HG02571 (cell line): ENCODE results near the gene SFXN5.

Source experiments
- ATAC-seq: cut with Tn5 transposase; IDR thresholded peaks from one replicate; pipeline ENCODE4 v1.9.1; 2021; ENCODE audit warnings: mild to moderate bottlenecking, moderate library complexity; ENCODE audit not compliant: unreplicated experiment

The SFXN5 gene

DNA sequence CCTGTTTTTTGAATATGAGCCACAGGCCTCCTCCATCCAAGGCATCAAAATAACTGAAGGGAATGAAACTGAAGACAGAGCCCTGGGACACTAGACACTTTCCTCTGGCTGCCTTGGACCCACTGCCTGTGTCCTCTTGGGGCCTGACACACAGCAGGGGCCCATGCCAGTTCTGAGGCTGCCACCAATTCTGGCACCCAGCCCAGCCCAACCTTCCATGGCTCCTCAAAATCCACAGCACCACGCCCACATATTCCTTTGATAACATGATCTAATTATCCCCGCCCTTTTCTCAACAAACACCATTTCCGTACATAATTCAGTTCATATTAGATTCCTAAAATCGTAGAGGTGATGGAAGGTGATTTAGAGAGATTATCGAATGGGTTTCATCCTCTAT is 90.0 kb downstream of the SFXN5 start:
- no peak for ATAC-seq

DNA sequence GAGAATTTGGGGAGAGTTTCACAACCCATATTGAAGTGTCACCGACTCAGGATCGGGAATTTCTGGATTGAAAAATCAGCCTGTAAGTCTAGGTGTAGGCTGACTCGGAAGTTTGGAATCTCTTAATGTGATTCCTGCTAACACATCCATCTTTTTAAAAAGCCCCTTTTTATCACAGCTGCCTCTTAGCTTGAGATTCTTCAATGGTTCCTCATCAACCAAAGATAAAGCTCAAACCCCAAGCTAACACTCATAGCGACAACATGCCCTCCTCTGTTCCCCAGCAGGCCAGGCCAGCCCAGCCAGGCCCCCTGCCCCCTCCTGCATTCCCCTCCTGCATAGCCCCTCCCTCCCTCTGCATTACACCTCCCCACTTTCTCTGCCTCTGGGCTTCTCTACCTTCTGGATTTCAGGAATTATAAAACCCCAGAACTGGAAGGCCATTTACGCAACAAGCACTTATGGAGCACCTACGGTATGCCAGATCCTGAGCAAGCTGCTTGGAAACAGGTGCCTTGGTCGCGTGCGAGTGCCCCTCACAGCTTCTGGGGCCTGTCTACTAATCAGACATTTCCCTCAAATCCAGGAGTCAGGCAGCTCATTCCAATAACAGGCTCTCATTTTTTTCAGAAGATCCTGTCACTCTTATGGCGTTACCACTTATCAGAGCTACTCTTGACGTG is 90.8 kb downstream of the SFXN5 start:
- ATAC-seq, result no peak

DNA sequence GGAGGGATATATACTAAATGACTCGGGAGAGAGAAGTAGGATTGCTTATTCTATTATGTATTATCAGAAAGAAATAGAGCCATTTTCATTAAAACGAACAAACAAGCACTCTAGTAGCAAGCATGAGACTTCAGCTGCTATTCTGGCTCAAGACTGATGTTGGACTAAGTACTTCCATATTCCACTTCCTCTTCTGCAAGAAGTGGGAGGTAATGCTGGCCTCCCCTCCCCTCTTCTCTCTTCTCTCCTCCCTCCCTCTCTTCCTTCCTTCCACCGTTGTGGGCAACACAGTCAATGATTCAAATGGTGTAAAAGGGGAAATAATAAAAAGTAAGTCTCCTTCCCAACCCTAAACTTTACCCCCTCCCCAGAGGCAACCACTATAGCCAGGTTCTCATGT is 91.6 kb downstream of the SFXN5 start:
- no peak for ATAC-seq

DNA sequence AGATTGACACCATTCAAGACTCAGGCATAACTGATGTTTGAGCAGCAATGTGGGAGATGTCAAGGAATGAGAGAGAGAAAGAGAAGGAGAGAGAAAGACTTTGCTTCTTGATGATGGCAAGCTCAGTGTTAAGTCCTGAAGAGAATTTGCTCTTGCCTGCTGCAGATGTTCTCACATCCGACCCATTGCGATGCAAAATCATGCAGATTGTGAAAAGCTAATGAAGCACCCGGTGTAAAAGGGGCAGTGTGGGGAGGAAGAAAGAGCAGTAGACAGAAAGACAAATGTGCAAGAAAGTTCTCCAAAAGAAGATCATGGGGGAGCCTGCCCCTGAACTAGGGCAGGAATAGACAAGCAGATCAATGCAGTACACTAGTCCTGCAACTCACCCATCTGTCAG is 96.5 kb downstream of the SFXN5 start:
- ATAC-seq, result no peak

DNA sequence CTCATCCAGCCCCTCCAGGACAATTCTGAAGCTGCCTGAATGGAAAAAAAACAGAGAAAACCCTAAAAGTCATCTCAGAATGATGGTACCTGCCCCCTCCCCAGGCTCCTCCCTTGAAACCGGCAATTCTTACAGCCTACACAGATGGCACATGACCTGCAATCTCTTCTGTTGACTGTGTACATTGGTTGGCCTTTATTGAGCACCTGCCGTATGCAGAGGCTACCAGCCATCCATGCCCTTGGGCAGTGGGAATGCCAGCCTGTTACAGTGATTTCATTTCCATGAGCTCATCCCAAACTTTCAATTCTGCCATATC is 97.1 kb downstream of the SFXN5 start:
- no peak for ATAC-seq

DNA sequence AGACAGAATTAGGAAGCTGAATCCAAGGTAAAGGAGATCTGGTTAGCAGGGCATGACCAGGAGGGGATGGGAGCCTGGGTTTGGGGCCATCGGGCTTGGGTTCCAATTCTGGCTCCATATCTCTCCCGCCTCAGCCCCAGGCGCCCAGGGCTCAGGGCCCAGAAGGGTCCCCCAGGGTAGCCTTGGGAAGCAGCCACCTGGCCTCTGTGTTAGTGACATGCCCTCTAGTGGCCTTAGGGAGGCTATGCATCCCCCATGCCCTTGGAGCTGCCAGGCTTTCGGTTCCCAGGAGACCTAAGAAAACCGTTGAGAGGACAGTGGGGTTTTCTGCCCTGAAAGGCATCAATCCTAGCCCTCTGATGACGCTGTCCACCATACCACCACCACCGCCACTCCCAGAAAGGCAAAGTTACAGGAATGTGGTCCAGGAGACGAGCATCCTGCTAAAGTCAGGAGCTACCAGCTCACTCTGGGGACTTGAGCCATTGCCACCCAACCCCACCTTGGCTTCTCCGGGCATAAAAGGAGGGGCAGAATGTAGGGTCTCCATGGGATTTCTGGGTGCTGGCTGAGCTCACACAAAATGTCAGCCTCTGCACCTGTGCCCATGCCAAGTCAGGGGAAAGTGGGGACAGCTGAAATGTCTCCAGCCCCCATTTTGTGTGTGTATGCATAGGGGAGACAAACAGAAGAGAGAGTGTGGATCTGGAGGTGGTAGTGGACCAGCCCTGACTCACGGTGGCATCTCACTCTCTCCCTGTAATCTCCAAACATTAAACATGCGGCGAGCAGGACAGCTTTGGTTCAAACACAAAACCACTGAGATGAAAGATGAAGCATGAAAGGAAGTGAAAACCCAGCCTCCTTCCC is 97.7 kb downstream of the SFXN5 start:
- peak; percentile 77 for ATAC-seq

DNA sequence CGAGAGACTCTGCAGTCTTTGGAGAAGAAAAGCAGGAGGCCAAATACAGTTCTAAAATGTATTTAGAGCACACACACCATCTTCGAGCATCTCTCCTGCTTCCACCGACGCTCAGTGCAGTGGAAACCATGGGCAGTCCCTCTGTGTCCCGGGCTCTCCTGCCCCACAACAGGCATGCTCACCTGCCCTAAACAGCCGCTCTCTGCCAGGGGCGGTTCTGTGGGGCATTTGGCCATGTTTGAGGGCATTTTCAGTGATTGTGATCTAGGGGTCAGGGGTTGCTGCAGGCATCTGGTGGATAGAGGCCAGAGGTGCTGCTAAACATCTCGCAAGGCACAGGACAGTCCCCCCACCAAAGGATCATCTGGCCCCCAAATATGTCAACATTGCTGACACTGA is 98.4 kb downstream of the SFXN5 start:
- no peak for ATAC-seq

DNA sequence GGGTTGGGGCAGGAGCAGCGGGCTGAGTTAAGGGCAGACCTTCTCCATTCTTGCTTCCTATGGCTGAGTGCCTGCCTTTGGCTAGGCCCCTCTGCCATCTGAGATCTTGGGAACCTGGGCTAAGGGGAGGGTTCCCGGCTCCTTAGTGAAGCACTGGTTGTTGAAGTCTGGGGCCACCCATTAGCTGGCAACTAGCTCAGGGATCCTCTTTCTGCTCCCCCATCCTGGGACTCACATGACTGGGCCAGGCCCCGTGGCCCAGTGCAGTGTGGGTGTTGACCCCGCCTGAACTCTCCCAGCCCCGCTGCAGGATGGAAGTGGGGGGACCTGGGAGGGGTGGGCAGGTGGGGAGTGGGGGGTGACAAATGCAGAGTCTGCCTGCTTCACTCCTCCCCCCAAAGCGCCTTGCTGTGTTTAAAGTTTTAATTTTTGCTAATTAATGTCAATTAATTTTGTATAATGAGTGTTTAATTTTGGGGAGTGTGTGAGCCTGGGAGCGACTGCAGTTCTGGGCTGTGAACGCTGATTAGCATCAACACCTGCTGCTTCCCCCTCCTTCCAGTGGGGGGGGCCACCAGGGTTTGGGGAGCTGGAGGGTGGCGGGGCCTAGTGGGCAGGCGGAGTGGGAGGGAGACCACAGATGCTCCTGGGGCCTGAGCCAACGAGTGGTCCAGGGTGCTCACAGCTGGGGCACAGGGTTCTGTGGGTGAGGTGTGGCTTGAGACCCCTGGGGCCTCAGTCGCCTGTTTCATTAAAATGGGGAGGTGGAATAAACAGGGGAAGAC is 99.0 kb downstream of the SFXN5 start:
- ATAC-seq, result no peak

DNA sequence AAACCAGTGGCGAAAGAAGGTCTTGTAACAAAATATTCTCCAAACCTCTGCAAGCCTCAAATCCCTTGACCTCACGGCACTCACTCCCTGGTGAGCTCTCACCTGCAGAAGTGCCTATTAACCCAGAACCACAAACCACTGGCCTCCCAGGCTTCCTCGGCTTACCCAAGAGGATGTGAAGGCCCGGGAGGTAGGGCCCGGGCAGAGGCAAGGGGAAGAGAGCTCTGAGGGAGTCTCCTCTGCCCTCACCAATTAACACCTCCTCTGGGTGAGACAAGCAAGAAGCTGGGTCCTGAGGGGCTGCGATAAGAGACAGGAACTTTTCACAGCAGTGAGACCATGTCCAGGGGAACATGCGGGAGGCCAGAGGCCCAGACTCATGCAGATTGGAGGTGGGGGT is 100.5 kb downstream of the SFXN5 start:
- ATAC-seq, result no peak

DNA sequence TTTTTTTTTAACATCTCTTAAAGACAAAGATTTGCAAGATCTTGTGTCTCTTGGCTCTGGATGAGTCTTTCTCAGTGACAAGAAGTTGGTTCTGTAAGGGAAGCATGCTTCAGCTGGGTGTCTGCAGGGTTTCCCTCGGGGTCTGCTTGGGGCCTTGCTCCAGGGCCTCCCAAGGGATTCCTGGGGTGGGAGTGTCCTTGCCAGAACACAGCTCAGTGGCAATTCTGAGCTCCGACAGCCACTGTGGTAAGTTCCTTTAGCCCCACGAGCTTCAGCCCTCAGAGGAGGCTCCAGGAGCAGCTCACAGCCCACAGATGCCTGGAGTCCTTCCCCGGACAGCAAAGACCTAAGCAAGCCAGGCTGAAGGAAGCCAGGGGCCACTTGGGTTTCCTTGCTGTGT is 101.8 kb downstream of the SFXN5 start:
- no peak for ATAC-seq

DNA sequence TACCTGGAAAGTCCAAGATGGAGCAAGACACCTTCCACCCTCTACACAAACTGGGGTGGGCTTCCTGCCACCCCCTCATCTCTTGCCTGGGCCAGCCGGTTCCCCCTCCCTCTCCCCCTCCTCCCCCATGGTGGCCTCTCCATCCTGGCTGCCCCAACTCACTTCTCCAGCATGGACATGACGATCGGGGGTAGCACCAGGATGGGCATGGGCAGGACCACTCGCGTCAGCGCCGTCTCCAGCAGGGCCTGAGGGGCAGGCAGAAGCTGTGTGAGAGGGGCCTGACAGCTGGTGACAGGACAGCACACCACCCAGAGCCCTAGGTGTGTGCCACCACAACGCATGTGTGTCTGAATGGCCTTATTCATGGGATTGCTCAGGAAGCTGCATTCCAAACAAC is 103.2 kb downstream of the SFXN5 start:
- no peak for ATAC-seq

DNA sequence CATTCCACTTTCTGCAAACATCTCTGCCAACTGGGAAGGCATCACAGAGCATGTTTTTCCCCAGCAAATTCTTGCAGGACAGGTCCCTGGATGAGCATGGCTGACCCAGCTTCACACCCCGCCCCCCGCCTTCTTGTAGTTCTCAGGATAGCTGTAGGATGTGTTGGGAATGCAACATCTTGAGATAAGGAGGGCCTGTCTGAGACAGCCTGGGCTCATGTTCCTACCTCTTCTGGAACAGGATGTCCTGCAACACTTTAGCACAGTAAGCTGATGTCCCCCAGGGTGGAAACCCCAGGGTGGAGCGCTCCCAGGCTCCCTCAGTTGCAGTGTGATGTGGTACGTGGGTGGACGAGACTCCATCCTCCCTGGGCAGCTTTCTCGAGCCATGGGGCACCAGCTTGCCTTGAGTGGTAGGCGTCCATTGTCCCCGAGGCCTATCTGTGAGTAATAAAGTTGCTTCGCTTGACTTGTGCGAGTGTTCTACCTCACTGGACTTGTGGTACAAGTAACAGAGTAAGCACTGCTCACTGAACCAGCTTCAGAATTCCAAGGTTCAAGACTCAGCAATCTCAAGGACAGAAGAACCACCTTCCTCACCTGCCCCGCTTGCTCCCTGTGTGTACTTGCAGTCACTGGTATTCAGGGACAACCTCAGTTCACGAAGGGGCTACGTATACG is 105.6 kb downstream of the SFXN5 start:
- no peak for ATAC-seq

DNA sequence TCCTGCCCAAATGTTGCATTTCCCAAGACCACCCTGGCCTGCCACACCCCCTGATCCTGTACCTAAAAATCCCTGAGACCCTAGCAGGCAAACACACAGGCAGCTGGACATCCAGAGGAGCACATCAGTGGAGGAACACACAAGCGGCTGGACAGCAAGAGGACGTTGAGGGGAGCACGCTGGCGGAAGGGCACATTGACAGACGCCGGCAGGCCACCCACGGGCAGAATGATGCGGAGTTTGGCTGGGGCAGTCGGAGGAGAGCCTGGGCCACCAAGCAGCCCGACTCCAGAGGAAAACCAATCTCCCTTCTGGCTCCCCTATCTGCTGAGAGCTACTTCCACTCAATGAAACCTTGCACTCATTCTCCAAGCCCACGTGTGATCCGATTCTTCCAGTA is 106.5 kb downstream of the SFXN5 start:
- no peak for ATAC-seq

DNA sequence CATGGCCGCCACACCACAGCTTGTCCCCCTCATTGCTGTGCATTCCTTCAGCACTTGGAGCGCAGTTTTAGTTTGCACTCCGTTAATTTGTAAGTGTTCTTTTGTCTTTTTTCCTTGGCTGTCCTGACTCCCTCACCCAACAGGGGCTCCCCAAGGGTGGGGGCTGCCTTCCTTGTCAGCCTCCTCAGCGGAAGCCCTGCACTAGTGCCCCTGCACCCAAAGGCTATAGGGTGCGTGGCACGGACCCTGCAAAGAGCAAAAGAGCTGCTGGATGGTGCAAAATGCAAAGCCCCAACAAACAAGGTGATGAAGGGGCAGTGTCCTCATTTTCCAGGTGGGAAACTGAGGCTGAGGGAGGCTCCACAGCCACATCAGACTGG is 107.4 kb downstream of the SFXN5 start:
- ATAC-seq, result no peak

DNA sequence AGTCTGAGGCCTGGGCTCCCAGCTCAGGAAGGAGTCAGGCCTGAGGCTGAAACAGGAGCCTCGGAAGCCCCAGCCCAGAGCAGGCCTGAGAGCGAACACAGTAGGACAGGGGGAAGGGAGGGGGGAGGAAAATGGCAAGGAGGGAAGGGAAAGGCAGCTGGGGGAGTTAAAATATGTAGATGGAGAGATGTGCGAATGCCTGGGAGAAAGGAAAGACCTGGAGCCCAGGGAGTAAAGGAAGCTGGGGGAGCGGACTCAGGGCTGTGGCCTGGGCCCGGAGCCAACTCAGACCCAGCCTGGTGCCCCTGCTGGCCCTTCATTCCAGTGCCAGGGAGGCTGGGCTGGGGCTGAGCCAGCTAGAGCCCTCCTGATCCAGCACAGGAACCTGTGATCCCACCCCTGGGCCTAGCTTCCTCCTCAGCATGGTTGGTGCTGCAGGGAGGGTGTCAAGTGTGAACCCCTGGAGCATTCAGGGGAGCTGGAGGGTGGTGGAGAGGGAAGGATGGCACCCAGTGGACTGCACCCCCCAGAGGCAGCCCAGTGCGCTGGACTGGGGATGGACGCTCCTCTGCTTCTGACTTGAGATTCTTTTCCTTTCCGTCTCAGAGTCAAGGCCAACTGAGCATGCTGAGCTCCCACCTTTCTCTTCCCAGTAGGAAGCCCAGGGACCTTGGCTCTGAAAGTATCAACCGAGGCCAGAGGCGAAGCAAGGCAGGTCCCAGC is 107.9 kb downstream of the SFXN5 start:
- no peak for ATAC-seq

DNA sequence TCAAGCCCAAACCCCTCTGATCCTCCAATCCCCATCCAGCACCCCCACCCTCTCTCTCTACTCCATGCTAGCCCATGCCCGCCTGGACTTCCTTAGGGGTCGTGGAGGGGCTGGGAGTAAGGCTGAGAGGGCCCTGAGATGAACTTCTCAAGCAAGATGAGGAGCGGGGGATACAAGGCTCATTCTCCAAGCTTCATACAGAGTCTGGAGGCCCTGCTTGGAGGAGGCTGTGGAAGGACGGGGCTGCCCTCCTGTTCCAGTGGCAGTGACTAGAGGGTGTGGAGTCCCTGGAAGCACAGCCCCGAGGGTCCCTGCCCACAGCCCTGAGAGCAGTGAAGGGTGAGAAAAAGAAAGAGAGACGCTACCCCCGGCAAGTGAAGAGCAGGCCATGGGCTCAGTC is 108.6 kb downstream of the SFXN5 start:
- no peak for ATAC-seq

DNA sequence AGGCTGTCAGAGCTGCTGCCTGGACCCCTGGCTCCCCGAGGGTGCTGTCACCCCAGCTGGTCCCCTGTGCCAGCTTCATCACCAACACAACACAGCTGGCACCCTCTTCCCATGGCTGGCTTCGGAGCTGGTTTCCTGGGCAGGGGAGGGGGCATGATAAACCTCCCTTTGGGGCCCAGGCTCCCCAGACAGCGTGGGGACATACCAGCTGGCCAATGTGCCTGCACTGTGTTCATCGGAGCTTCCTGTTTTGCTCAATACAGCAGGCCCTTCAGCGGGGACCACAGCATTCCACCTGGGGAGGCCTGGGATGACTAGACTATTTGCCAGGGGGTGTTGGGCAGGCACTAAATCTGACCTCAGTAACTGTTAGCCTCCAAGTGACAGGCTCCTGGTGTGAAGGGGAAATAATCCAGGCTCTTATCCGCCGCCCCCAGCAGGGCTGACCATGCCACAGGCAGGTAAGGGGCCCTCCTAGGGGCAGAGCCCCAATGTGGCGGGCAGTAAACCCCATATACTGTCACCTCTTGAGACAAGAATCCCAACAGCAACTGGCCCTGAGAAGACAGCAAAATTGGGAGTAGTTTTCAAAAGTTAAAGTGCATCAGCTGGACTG is 109.6 kb downstream of the SFXN5 start:
- no peak for ATAC-seq

DNA sequence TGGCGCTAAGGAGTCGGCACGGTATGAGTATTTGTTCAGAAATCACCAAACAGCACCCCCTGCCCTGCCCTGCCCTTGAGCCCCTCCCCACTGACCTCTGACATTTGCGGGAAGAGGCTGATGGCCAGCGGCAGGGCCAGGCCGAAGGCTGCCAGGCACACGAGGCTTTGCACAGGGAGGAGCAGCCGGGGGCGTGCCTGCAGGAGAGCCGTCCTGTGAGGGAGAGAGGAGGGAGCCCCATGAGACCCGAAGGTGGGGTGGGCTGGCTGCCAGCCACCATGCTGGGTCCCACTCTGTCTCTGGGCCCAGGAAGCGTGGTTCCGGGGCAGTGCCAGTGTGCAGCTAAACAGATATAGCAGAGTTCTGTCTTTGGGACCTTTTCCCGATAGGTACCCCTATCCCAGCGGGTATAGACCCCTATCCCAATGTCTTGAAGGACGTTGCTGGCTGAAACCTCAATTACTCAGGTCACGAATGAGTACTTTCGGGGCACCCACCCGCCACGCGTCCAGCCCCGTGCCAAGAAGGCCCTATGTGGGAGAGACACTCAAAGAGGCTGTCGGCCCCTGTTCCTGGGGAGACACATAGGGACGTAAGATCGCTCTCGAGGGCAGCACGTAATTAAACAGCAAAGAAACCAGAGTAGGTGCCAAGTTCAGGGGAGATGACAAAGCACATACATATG is 110.3 kb downstream of the SFXN5 start:
- no peak for ATAC-seq
